IPS-20b (cell line): ENCODE measurements around the gene ECHDC3.
A peak's percentile ranks its signal among the peaks of the same experiment; 100 is the strongest.
"Not testable (repeated sequence)": the region's sequence is repeated elsewhere in the genome, so short reads cannot be mapped to it uniquely, and the experiment has no call there.

Source experiments
- H3K27ac ChIP-seq: one replicate; pipeline ENCODE4 v1.5.1; 2013; ENCODE audit warnings: low read length
- H3K27me3 ChIP-seq: 2 replicates; pipeline ENCODE4 v1.6.1; 2013; ENCODE audit warnings: mild to moderate bottlenecking, low read length, inconsistent platforms; ENCODE audit not compliant: insufficient read depth
- H3K36me3 ChIP-seq: 2 replicates; pipeline ENCODE4 v1.6.1; 2013; ENCODE audit warnings: low read depth, mild to moderate bottlenecking, inconsistent platforms, low read length, moderate library complexity; ENCODE audit not compliant: insufficient read depth
- H3K4me1 ChIP-seq: 2 replicates; pipeline ENCODE4 v1.6.1; 2013; ENCODE audit warnings: mild to moderate bottlenecking, control low read depth, inconsistent platforms, low read length, moderate library complexity; ENCODE audit not compliant: insufficient read depth
- H3K4me3 ChIP-seq: 2 replicates; pipeline ENCODE4 v1.5.1; 2013; ENCODE audit warnings: mild to moderate bottlenecking, low read length, inconsistent platforms
- H3K9ac ChIP-seq: 2 replicates; pipeline ENCODE4 v1.6.1; 2013; ENCODE audit warnings: low read depth, mild to moderate bottlenecking, inconsistent platforms, low read length, moderate library complexity
- H3K9me3 ChIP-seq: 2 replicates; pipeline ENCODE4 v1.6.1; 2013; ENCODE audit warnings: mild to moderate bottlenecking, low read depth, low read length, inconsistent platforms; ENCODE audit not compliant: insufficient read depth

The ECHDC3 gene

GRCh38 chr10:11721806-11722205 lies 20.4 kb upstream of the ECHDC3 start:
- Histone ChIP-seq H3K9me3 (no peaks in the 10 kb centered on the region), H3K9ac (no peak overlapping the region), H3K36me3 (no peaks in the 10 kb centered on the region), H3K27me3 (no peaks in the 10 kb centered on the region), H3K4me1 (no peaks in the 10 kb centered on the region), H3K27ac (no peak overlapping the region), H3K4me3 (no peak overlapping the region)

GRCh38 chr10:11723359-11723758 lies 18.8 kb upstream of the ECHDC3 start:
- no peak overlapping the region for H3K27ac ChIP-seq
- H3K4me3 ChIP-seq = no peak overlapping the region
- no peaks in the 10 kb centered on the region for H3K36me3 ChIP-seq
- H3K27me3 ChIP-seq = no peaks in the 10 kb centered on the region
- no peaks in the 10 kb centered on the region for H3K9me3 ChIP-seq
- H3K9ac ChIP-seq = no peak overlapping the region
- no peaks in the 10 kb centered on the region for H3K4me1 ChIP-seq

GRCh38 chr10:11724938-11725776 lies 17.0 kb upstream of the ECHDC3 start:
- Histone ChIP-seq H3K27me3 (no peaks in the 10 kb centered on the region), H3K27ac (no peak overlapping the region), H3K4me3 (no peak overlapping the region)

GRCh38 chr10:11725912-11726311 lies 16.3 kb upstream of the ECHDC3 start:
- H3K4me1 ChIP-seq = no peaks in the 10 kb centered on the region
- H3K36me3 ChIP-seq = no peaks in the 10 kb centered on the region
- H3K9ac ChIP-seq = no peak overlapping the region
- no peak overlapping the region for H3K27ac ChIP-seq
- H3K9me3 ChIP-seq = peaks cover 8% of the 10 kb centered on the region; the same call in 1 of the 2 replicates
- no peaks in the 10 kb centered on the region for H3K27me3 ChIP-seq
- H3K4me3 ChIP-seq = no peak overlapping the region

More at GRCh38 chr10:11724938-11725776, 17.0 kb upstream of the ECHDC3 start:
- no peaks in the 10 kb centered on the region for H3K36me3 ChIP-seq
- peaks cover 6% of the 10 kb centered on the region; the same call in 1 of the 2 replicates for H3K9me3 ChIP-seq
- H3K4me1 ChIP-seq = no peaks in the 10 kb centered on the region
- no peak overlapping the region for H3K9ac ChIP-seq

GRCh38 chr10:11727563-11727962 lies 14.6 kb upstream of the ECHDC3 start:
- peaks cover 8% of the 10 kb centered on the region; the same call in 1 of the 2 replicates for H3K9me3 ChIP-seq
- no peak overlapping the region for H3K9ac ChIP-seq
- no peak overlapping the region for H3K4me3 ChIP-seq
- no peaks in the 10 kb centered on the region for H3K36me3 ChIP-seq
- H3K27ac ChIP-seq = no peak overlapping the region
- H3K27me3 ChIP-seq = no peaks in the 10 kb centered on the region
- H3K4me1 ChIP-seq = no peaks in the 10 kb centered on the region

GRCh38 chr10:11728353-11728752 lies 13.8 kb upstream of the ECHDC3 start:
- Histone ChIP-seq H3K4me3 (no peak overlapping the region), H3K27me3 (no peaks in the 10 kb centered on the region), H3K4me1 (no peaks in the 10 kb centered on the region), H3K36me3 (no peaks in the 10 kb centered on the region), H3K9me3 (peaks cover 8% of the 10 kb centered on the region; the same call in 1 of the 2 replicates), H3K27ac (no peak overlapping the region), H3K9ac (no peak overlapping the region)

- Histone ChIP-seq H3K27ac (no peak overlapping the region), H3K27me3 (no peaks in the 10 kb centered on the region), H3K9me3 (peaks cover 8% of the 10 kb centered on the region; the same call in 1 of the 2 replicates)
Observed at GRCh38 chr10:11729790-11730315, 12.3 kb upstream of the ECHDC3 start.

GRCh38 chr10:11730779-11731178 lies 11.4 kb upstream of the ECHDC3 start:
- Histone ChIP-seq H3K4me3 (no peak overlapping the region), H3K9me3 (peaks cover 8% of the 10 kb centered on the region; the same call in 1 of the 2 replicates), H3K27ac (no peak overlapping the region), H3K27me3 (no peaks in the 10 kb centered on the region), H3K4me1 (no peaks in the 10 kb centered on the region), H3K9ac (no peak overlapping the region), H3K36me3 (no peaks in the 10 kb centered on the region)

More at GRCh38 chr10:11729790-11730315, 12.3 kb upstream of the ECHDC3 start:
- Histone ChIP-seq H3K4me3 (no peak overlapping the region), H3K9ac (no peak overlapping the region), H3K4me1 (no peaks in the 10 kb centered on the region), H3K36me3 (no peaks in the 10 kb centered on the region)

- H3K4me1 ChIP-seq, H3K9me3 ChIP-seq, H3K9ac ChIP-seq, H3K27ac ChIP-seq, H3K4me3 ChIP-seq, H3K36me3 ChIP-seq, H3K27me3 ChIP-seq: not testable (repeated sequence)
Observed at GRCh38 chr10:11736767-11737166, 5.4 kb upstream of the ECHDC3 start.

- H3K27me3 ChIP-seq, H3K9me3 ChIP-seq, H3K36me3 ChIP-seq, H3K27ac ChIP-seq, H3K4me1 ChIP-seq: not testable (repeated sequence)
- peak overlapping the region; percentile 38 for H3K4me3 ChIP-seq
- H3K9ac ChIP-seq = peak overlapping the region; percentile 53
Observed at GRCh38 chr10:11737258-11738032, 4.7 kb upstream of the ECHDC3 start.

- no peaks in the 10 kb centered on the region for H3K36me3 ChIP-seq
- no peaks in the 10 kb centered on the region for H3K9me3 ChIP-seq
- H3K27me3 ChIP-seq = peaks cover 9% of the 10 kb centered on the region
- no peak overlapping the region for H3K4me3 ChIP-seq
- H3K4me1 ChIP-seq = no peaks in the 10 kb centered on the region; the same call in 1 of the 2 replicates
- no peak overlapping the region for H3K27ac ChIP-seq
- no peak overlapping the region for H3K9ac ChIP-seq
Observed at GRCh38 chr10:11740907-11741306, 1.3 kb upstream of the ECHDC3 start.
